PFSK-1 (cell line): ENCODE results near the gene PARN.

ENCODE experiments used
- FOXP2 ChIP-seq: optimal IDR thresholded peaks from 2 replicates; pipeline ENCODE3; 2011; ENCODE audit warnings: borderline replicate concordance, control low read depth, inconsistent platforms; ENCODE audit not compliant: insufficient read depth; ENCODE audit errors: extremely low read length, extremely low read depth
- POLR2AphosphoS5 ChIP-seq: IDR thresholded peaks from 2 replicates; pipeline ENCODE4 v1.6.1; 2012; ENCODE audit warnings: low read depth, mild to moderate bottlenecking, control low read depth, low read length, moderate library complexity
- SIN3A ChIP-seq: IDR thresholded peaks from 2 replicates; pipeline ENCODE4 v1.6.1; 2012; ENCODE audit warnings: mild to moderate bottlenecking, low read length, moderate library complexity, borderline replicate concordance; ENCODE audit not compliant: insufficient read depth
- TAF1 ChIP-seq: IDR thresholded peaks from 2 replicates; pipeline ENCODE4 v1.6.1; 2012; ENCODE audit warnings: low read length, control low read depth, borderline replicate concordance; ENCODE audit not compliant: insufficient read depth
- TF ChIP-seq, protein P1 (sequence below), 2 experiments: IDR thresholded peaks; 2 replicates each; pipeline versions ENCODE4 v1.6.1 to v1.8.0; 2011 to 2012; ENCODE audit warnings: low read depth in 2 of 2, low read length in 2 of 2, control low read depth in 1 of 2, inconsistent platforms in 1 of 2, mild to moderate bottlenecking in 1 of 2, moderate library complexity in 1 of 2; ENCODE audit not compliant: insufficient read depth in 1 of 2

The PARN gene

DNA sequence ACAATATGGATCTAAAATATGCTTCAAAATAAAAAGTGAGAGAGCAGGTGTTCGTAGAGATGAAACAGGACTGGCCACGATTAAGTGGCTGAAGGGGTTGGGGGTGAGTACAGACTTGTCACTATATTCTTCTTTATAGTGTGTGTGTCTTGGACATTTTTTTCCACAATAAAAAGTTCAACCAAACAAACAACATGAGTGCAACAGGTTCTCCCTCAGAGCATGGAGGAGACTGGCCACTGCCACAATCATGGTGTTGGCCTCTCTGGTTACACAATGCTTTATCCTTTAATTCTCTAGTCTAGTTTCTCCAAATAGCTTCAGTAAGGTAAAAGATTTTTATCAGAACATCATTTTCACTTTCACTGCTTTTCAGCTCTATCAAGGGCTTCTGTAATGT, 109.3 kb downstream of the PARN start:
- TF ChIP-seq FOXP2 (no peak), TAF1 (no peak), POLR2AphosphoS5 (no peak), SIN3A (no peak)
- TF ChIP-seq, protein P1, sequence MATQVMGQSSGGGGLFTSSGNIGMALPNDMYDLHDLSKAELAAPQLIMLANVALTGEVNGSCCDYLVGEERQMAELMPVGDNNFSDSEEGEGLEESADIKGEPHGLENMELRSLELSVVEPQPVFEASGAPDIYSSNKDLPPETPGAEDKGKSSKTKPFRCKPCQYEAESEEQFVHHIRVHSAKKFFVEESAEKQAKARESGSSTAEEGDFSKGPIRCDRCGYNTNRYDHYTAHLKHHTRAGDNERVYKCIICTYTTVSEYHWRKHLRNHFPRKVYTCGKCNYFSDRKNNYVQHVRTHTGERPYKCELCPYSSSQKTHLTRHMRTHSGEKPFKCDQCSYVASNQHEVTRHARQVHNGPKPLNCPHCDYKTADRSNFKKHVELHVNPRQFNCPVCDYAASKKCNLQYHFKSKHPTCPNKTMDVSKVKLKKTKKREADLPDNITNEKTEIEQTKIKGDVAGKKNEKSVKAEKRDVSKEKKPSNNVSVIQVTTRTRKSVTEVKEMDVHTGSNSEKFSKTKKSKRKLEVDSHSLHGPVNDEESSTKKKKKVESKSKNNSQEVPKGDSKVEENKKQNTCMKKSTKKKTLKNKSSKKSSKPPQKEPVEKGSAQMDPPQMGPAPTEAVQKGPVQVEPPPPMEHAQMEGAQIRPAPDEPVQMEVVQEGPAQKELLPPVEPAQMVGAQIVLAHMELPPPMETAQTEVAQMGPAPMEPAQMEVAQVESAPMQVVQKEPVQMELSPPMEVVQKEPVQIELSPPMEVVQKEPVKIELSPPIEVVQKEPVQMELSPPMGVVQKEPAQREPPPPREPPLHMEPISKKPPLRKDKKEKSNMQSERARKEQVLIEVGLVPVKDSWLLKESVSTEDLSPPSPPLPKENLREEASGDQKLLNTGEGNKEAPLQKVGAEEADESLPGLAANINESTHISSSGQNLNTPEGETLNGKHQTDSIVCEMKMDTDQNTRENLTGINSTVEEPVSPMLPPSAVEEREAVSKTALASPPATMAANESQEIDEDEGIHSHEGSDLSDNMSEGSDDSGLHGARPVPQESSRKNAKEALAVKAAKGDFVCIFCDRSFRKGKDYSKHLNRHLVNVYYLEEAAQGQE (IDR thresholded peaks at IDR 0.05; ENCODE audit: insufficient read depth in 1 of 2, low read depth in 2 of 2, low read length in 2 of 2): no peak

DNA sequence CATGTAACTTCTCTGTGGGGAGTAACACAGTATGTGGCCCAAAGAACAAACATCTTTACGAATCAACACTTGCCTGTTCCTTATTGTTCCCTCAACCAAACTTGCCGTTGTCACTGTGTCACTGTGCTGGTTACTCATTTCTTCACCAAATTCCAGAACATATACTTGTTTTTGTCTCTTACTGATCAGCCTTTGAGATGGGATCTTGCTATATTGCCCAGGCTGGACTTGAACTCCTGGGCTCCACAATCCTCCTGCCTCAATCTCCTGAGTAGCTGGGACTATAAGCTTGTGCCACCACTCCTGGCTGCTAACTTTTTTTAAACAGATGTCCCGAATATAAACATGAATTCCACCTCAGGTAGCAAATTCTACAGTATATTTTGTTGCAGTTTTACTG, 115.1 kb downstream of the PARN start:
- TF ChIP-seq, protein P1 (IDR thresholded peaks at IDR 0.05; ENCODE audit: insufficient read depth in 1 of 2, low read depth in 2 of 2, low read length in 2 of 2): no peak
- TF ChIP-seq TAF1 (no peak), FOXP2 (no peak), POLR2AphosphoS5 (no peak), SIN3A (no peak)

DNA sequence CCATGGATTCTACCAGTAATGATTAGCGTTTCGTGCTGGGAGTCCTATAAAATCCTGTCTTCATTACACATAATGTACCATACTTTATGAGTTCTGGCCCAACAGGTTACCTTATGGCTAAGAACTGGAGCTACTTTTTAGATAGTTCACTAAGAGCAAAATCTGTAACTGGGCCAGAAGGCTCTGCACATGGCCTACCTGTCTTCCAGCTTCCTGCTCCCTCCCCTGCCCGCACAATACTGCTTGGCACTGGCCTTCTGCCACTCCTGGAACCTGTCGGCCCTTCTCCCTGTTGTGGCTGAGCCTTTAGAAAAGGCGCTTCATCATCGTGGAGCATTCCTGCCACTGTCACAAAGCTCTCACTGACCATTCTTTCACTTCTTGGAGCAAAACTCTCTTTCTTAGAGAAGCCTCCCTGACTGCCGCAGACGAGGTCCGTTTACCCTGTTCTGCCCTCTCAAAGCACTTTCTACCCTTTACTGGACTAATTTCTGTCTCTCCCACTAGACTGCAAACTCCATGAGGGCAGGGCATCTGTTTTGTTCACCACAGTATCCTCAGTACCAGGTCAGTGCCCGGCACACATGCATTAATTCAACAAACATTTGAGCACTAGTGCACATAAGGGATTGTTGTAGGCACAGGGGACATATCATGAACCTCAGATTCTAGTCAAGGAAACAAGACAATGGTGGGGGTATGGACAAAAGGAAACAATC, 116.5 kb downstream of the PARN start:
- TF ChIP-seq POLR2AphosphoS5: no peak
- TF ChIP-seq SIN3A: no peak
- TF ChIP-seq, protein P1 (IDR thresholded peaks at IDR 0.05; ENCODE audit: insufficient read depth in 1 of 2, low read depth in 2 of 2, low read length in 2 of 2): no peak
- TF ChIP-seq TAF1: no peak
- TF ChIP-seq FOXP2: no peak

DNA sequence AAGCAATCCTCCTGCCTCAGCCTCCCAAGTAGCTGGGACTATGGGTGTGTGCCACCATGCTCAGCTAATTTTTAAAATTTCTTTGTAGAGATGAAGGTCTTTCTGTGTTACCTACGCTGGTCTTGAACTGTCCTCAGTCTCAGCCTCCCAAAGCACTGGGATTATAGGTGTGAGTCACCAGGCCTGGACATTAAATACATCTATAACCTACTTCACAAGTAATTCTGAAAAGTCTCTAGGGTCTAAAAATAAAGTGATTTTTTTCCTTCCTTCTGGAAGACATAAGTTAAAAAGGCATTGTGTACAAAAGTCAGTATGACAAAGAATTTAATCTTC, 118.3 kb downstream of the PARN start:
- TF ChIP-seq TAF1 (no peak), SIN3A (no peak), FOXP2 (no peak), POLR2AphosphoS5 (no peak)
- TF ChIP-seq, protein P1 (IDR thresholded peaks at IDR 0.05; ENCODE audit: insufficient read depth in 1 of 2, low read depth in 2 of 2, low read length in 2 of 2): no peak
